Lung microvascular endothelial cell (primary cell): Measurements from ENCODE around the gene RAB3D. TPM values are rescaled to one million over a fixed set of nuclear protein-coding genes. Genes with fewer than 3 reads are reported as not detected.
"Not testable (repeated sequence)": the region's sequence is repeated elsewhere in the genome, so short reads cannot be mapped to it uniquely, and the experiment has no call there.

Experiments used
- DNase-seq, 2 donors: peaks; one replicate each; pipeline versions ENCODE4 v3.0.0 to v3.0.0-alpha.2; 2010; ENCODE audit warnings: low read depth in 2 of 2
- total RNA-seq: library from RNA; depleted of rRNA; stranded (reverse); fragments of >200 nt; gene quantifications from 2 replicates; pipeline ENCODE4 v1.2.1, GENCODE V29; 2014

The RAB3D gene, protein sequence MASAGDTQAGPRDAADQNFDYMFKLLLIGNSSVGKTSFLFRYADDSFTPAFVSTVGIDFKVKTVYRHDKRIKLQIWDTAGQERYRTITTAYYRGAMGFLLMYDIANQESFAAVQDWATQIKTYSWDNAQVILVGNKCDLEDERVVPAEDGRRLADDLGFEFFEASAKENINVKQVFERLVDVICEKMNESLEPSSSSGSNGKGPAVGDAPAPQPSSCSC
- total RNA-seq, result 29.0 and 31.5 TPM in 2 replicates

DNA sequence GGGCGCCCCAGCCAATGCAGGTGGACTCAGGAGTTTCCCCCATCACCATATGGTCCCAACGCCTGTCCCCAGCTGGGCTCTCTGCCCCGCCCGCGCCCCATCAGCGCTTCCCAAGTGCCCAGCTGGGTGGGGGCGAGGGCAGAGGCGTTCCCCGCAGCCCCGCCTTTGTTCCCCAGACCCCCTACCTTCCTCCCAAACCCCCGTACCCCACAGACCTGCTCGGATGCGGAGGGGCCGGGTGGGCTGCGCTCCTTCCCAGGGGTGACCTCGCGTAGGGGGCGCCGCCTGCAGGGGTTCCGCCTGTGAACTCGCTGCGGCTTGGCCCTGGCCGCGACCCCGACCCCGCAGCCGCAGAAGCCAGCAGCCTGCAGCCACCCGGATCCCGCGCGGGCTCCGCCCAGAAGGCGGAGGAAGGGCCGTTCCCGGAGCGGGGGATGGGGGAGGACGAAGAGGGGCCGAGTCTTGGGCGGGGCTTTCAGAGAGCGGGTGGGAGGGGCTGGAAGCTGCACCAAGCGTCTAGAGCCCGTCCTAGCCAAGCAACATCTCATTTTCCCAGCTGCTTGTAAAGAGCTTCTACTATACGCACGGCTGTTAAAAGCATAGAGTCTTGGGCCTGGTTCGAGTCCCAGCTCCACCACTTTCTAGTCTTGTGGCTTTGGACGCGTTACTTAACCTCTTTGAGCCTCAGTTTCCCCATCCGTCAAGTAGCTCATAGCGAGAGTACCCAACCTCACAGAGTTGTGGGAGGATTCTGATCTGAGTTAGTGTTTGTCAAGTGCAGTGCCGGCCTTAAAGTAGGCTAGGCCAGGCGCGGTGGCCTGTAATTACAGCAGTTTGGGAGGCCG, at the start of gene RAB3D:
Gene RAB3D, minus strand, starts transcription at position 404 of the 845 bp plus-strand sequence. CDS start 2,258 bp downstream, outside the sequence.
- peak; percentile 83 to 84 for DNase-seq

DNA sequence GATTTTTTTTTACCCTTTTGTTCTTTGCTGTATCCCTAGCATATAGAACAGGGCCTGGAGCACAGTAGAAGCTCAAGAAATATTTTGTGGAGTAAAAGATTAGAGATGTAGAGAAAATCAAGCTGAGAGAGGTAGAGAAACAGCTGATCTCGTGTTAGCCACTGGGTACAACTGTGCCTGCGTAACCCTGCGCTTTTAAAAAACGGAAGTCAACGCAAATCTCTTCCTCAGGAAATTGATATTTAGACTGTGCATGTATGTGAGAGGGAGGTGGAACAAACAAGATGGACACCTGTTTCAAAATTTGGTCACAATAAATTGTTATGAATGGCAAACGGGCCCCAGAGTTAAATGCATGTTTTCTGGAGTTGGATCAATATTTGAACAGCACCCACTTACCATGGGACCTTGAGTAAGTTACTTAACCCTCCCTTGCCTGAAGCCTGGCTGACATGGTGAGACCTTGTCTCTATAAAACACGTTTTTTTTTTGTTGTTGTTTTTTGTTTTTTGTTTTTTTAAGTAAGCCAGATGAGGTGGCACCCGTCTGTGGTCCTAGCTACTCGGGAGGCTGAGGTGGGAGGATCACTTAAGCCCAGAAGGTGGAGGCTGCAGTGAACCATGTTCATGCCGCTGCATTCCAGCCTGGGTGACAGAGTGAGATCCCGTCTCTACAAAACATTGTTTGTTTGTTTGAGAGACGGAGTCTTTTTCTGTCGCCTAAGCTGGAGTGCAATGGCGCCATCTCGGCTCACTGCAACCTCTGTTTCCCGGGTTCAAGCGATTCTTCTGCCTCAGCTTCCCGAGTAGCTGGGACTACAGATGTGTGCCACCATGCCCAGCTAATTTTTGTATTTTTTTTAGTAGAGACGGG, 47.9 kb upstream of the RAB3D start:
- peak; percentile 18 to 24 for DNase-seq

DNA sequence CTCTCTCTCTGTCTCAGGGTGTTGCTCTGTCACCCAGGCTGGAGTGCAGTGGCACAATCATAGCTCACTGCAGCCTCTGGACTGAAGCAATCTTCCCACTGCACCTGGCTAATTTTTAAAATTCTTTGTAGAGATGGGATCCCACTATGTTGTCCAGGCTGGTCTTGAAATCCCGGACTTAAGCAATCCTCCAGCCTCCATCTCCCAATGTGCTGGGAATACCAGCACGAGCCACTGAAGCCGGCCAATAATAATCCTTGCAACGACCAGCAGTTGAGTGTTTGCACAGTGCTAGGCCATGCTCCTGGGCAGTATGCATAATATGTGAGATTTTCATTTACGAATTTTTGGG, 45.3 kb upstream of the RAB3D start:
- no peak for DNase-seq

DNA sequence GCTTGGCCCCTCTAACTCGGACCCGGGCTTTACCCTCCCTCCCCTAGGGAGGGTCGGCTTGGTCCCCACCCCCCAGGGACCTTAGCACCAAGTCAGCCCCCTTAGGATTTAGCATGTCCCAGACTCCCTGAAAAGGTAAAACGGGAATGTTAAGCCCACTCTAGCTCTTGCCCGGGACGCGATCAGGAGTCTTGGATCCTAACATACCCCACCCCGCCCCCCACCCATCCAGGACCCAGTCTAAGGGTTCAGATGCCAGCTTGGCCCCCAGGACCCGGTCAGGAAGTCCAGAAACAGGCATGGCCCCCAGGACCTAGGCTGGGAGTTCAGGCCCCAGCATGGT, 44.2 kb upstream of the RAB3D start:
- no peak for DNase-seq

DNA sequence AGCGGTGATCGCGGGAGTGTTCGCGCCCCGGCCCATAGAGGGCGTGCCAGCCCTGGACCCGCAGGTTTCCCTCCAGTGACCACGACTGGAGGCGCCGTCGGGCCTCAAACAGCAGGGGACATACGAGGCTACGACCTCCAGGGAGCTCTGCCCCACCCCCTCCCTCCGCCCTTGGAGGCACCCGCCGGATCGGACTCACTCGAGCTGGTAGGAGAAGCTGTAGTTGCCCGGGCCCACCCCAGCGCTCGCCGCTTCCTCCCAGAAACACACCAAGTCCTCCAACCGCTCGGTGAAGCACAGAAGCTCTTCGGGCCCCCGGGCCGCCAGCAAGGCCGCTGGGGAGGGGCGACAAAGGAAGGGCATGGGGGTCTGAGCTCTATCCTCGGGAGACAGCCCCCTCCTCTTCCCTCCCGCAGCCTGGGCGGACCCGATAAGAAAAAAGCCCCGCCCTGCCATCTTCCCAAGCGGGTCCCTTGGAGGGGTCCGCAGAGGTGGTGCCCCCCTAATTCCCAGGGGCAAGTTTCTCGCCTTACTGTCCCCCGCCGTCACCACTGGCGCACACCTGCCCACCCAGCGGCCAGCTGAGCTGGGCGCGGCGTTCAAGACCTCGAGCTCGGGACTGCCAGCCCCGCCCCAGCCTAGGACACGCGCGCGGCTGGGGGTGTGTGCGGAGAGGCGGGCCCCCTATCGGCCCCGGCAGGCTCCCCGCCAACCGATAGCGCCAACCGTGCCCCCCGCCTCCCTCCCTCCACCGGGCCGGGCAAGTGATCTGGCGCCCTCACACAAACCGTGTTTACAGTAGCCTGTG, 43.6 kb upstream of the RAB3D start:
- peak; percentile 35 to 50 for DNase-seq

DNA sequence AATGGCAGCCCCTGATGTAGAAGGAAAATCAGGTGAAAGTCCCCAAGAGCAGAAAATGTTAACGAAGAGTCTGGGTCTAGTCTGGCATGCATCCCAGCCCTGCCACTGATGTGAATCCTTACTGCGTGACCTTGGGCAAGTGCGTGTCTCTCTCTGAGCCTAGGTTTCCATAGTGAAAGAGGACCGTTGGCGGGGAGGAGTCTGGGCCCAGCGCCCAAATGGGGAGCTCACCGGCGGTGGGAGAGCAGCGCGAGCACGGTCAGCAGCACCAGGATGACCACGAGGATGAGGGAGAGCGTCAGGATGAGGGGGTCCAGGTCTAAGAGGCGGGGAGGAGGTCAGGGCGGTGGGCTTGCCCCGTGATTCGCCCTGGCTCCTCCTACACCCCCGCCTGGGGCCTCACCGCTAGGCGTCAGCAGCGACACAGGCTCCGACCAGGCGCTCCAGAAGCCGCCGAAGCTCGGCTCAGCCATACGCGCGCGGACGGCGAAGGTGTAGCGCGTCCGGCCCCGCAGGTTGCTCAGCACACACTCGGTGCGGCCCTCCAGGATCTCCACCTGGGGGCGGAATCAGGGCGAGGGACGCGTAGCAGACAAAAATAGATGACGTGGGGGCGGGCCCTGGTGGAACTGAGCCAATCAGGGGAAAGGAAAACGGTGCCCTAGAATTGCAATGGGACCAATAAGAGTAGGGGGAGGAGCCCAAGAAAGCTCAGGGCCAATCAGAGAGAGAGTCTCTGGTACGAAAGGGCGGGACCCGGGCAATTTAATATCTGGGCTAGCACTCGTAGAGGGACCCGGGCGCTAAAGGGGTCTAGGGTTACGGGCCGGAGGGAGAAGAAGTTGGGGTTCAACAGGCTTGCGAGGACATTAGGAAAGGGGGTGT, 41.4 kb upstream of the RAB3D start:
- peak; percentile 94 for DNase-seq

DNA sequence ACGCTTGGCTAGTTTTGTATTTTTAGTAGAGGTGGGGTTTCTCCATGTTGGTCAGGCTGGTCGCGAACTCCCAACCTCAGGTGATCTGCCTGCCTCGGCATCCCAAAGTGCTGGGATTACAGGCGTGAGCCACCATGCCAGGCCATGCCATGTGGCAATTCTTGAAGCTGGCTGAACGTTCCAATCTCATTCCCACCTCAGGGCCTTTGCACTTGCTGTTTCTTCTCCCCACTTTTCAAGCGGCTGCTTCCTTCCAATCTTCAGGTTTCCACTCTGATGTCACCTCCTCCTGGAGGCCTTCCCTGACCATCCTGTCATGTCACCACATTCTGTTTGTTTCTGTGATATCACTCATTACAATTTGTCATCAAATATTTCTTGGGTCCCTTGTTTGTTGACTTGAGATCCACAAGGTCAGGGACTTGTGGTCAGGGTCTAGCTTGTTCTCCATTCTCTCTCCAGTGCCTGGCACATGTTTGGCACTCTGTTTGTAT, 40.4 kb upstream of the RAB3D start:
- no peak for DNase-seq

DNA sequence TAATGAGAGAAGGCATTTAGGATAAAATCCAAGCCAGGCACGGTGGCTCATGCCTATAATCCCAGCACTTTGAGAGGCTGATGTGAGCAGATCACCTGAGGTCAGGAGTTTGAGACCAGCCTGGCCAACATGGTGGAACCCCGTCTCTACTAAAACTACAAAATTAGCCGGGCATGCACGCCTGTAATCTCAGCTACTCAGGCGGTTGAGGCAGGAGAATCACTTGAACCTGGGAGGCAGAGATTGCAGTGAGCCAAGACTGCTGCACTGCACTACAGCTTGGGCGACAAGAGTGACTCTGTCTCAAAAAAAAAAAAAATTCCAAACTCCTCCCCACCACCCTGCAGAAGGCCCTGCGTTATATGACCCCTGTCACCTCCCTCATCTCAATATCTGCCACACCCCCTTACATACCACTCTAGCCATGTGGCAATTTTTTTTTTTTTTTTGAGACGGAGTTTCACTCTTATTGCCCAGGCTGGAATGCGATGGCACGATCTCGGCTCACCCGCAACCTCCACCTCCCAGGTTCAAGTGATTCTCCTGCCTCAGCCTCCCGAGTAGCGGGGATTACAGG, 39.9 kb upstream of the RAB3D start:
- not testable (repeated sequence) for DNase-seq

DNA sequence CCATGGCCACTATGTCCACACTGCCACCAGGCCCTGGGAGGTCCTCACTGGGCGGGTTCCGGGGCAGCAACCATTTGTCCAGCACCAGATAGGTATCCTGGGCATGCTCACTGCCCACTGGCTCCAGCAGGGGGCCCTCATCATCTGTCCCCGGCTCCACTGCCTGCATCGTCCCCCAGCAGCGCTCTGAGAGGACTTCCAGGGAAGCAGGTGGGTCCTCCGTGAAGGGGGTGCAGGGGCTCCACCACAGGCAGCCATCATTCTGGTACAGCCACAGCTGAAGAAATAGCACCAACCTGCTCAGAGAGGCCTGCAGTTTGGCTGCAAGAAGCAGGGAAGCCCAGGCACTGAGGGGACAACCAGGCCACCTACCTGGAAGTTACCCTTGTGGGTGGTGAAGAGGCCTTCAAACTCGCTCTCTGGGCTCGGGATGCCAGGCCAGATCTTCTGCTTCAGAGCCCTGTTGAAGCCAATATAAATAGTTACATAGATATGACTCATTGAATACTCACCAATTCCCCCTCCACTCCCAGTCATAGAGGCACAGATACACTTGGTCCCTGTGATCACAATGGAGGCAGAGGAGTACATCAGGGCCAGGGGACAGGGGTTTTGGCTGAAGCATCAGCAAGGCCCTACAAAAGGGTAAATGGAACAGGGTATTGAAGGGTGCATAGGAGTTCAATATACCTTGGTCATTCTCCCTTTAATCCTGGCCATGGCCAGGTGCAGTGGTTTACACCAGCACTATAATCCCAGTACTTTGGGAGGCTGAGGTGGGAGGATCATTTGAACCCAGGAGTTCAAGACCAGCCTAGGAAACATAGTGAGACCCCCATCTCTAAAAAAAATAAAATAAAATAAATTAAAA, 39.1 kb upstream of the RAB3D start:
- peak; percentile 71 to 79 for DNase-seq

DNA sequence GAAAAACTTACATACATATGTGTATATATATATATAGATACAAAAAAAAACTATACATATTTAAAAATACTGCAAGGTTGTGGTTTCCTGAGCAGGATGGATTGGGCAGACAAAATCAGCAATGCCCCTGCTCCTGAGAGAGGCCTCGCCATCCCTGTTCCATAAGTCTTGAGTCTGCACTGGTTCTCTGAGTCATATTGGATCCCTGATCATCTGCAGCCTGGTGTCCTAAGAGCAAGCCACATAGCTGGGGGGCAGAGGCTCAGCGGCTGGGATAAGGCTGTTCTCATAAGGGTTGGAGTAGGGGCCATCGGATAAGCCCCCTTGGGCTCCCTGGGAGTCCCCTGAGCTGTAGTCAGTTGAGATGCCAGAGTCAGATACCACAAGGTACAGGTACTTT, 38.3 kb upstream of the RAB3D start:
- DNase-seq, result no peak

DNA sequence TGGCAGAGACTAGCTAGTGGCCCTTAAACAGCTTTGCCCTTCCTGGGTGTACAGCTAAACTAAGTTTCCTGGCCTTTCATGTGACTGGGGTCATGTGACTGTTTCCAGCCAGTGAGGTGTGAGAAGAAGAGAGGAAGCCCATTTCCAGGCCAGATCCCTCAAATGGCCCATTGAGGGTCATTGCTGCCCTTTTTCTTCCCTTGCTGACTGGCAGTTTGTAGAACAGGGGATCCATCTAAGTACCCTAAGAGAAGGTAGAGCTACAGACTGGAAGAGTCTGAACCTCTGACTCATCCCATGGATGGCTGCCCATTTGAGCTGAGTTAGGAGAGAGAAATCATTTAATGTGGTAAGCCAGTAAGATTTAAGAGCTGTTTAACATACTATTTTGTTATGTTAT, 37.8 kb upstream of the RAB3D start:
- peak; percentile 46 to 65 for DNase-seq

DNA sequence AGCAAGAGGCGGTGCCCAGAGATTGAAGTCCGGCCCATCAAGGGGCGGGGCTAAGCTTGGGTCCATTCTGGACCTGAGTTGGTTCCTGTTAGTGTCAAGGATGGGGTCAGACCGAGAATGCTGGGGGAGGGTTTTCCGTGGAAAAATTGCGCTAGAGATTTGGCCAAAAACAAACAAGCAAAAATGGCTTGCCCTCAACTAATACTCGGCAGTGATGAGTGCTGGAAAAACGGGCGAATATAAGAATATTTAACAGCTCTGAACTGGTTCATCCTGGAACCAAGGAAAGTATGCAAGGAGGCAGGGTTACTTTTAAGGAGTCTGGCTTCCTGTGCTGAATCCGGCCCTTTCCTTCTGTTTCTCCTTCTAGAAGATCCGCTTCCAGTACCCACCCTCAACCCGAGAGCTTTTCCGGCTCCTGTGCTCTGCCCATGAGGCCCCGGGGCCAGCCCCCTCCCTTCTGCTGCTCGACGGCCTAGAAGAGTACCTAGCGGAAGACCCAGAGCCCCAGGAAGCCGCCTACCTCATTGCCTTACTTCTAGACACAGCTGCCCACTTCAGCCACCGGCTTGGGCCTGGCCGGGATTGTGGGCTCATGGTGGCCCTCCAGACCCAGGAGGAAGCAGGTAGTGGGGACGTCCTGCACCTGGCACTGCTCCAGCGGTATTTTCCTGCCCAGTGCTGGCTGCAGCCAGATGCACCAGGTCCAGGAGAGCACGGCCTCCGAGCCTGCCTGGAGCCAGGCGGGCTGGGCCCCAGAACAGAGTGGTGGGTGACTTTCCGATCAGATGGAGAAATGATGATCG, 35.9 kb upstream of the RAB3D start:
- DNase-seq, result peak; percentile 41 to 78

DNA sequence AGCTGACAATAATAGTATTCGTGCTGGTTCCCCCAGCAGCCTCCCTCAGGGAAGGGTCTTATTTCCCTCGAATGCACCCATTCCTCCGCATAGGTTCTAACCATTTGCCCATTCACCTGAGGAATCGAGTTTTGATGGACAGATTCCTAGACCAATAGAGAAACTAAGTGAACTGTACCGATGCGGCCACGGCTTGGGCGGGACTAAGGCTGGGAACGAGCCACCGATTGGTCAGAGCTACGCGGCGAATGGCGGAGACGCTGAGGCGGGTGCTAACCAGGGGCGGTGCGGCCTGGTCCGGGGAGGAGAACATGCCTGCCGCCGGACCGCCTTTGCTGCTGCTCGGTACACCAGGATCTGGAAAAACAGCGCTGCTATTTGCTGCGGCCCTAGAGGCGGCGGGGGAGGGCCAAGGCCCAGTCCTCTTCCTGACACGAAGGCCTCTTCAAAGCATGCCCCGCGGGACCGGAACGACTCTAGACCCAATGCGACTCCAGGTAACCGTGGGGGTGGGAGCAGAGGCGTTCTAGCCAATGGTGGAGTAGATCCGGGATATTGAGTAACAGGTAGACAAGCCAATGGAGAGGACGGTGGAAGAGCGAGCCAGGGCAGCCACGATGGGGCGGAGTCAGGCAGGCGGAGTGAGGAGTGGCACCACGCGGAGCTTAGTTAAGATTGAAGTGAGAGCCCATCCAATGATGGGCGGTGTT, 35.1 kb upstream of the RAB3D start, which contains the start of gene SWSAP1:
Gene SWSAP1, plus strand, starts transcription at position 234 of the 710 bp plus-strand sequence. Its CDS starts 15 bp downstream, at position 249.
- peak; percentile 100 for DNase-seq

DNA sequence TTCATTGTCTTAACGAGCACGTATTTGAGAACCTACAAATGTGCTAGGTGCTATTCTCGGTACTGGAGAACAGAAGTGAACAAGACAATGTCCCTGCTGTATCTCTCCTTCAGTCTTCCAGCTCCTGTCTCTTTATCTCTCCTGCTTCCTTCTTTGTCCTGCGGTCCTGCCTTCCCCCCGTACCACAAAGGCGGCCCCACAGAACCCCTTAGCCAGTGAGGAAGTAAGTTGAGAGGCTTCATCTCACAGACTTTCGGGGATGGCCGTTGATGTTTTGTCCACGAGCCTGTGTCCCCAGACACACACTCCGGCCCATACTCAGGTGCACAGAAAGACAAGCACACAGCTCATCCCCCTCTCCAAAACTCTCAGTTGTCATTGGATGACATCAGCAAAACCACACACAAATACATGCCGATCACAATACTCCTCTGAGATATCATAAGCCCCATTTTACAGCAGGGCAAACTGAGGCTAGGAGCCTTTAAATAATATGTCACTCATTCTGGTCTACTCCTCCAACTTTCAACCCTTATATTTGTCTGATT, 34.5 kb upstream of the RAB3D start:
- DNase-seq, result no peak

DNA sequence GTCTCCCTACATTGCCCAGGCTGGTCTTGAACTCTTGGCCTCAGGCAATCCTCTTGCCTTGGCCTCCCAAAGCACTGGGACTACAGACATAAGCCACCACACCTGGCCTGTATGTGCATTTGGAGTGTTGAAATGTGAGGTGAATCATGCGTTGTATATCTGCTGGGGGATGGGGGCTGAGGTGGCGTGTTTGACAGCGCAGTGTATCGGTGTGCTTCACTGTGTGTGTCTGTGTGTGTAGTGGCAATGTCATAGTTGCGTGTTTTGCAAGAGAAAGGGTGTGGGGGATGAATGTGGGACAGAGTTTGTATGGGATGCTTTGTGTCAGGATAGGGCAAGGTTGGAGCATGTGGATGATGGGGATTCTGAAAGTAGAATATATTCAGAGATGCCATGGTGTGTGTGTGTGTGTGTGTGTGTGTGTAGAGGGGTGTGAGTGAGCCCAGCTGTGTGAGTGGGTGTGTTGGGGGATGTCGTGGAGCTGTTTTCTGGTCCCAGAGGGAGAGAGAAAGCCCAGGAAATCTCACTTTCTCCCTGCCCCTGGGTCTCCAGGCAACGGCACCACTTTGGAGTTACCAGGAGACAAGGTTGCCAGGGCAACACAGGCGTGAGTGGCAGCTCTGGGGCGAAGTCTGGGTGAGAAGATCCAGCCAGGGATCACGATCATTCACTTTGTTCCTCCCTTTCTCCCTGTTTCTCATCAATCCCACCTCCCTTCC, 33.9 kb upstream of the RAB3D start:
- no peak for DNase-seq

DNA sequence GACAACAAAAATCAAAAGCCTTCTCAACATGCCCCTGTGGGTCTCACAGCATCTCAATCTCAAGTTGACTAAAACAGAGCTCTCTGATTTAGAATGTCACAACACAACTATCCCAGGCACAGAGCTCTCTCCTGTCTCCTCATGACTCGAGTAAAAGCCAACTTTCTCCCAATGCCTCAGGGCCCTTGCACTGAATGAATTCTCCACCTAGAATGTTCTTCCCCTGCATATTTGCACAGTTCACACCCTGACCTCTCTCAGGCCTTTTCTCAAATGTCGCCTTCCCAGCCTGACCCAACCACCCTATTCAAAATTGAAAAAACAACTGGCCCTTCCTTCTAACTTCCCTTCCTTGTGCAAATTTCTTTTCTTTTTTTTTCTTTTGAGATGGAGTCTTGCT, 31.3 kb upstream of the RAB3D start:
- no peak for DNase-seq
